Measurements from ENCODE around the gene STIL. TPM values are rescaled to one million over a fixed set of nuclear protein-coding genes. Genes with fewer than 3 reads are reported as not detected.
"Not testable (repeated sequence)": the region's sequence is repeated elsewhere in the genome, so short reads cannot be mapped to it uniquely, and the experiment has no call there.

The STIL gene
- polyA plus RNA-seq, 2 donors = 1.6 to 2.4 TPM

- WGBS, 2 donors = 59 to 60% methylated on average over 2 of the region's 2 CpGs
- Histone ChIP-seq H3K27ac (ENCODE audit: low read depth in 2 of 2, low read length in 1 of 2) (peak overlapping the region; percentile 88 to 89), H3K9me3 (ENCODE audit: control insufficient read depth in 2 of 2, insufficient read depth in 1 of 2, low read depth in 1 of 2, low read length in 1 of 2) (no peaks in the 10 kb centered on the region), H3K27me3 (ENCODE audit: control insufficient read depth in 1 of 2, insufficient read depth in 2 of 2, low read length in 2 of 2) (no peaks in the 10 kb centered on the region), H3K4me3 (ENCODE audit: low read depth in 1 of 2, low read length in 2 of 2) (no peak overlapping the region), H3K36me3 (ENCODE audit: control insufficient read depth in 2 of 2, insufficient read depth in 2 of 2, low read length in 1 of 2) (no peaks in the 10 kb centered on the region), H3K4me1 (ENCODE audit: control insufficient read depth in 2 of 2, insufficient read depth in 2 of 2, low read length in 1 of 2) (peaks cover 0 to 3% of the 10 kb centered on the region in 2 donors)
Measured at GRCh38 chr1:47325528-47325927, 11.6 kb upstream of the STIL start.

GRCh38 chr1:47324682-47325081 lies 10.7 kb upstream of the STIL start:
- Histone ChIP-seq H3K4me1 (ENCODE audit: control insufficient read depth in 2 of 2, insufficient read depth in 2 of 2, low read length in 1 of 2) (peaks cover 0 to 3% of the 10 kb centered on the region in 2 donors), H3K36me3 (ENCODE audit: control insufficient read depth in 2 of 2, insufficient read depth in 2 of 2, low read length in 1 of 2) (no peaks in the 10 kb centered on the region), H3K27ac (ENCODE audit: low read depth in 2 of 2, low read length in 1 of 2) (peak overlapping the region; percentile 88 to 89), H3K27me3 (ENCODE audit: control insufficient read depth in 1 of 2, insufficient read depth in 2 of 2, low read length in 2 of 2) (no peaks in the 10 kb centered on the region), H3K4me3 (ENCODE audit: low read depth in 1 of 2, low read length in 2 of 2) (no peak overlapping the region), H3K9me3 (ENCODE audit: control insufficient read depth in 2 of 2, insufficient read depth in 1 of 2, low read depth in 1 of 2, low read length in 1 of 2) (no peaks in the 10 kb centered on the region)
- 72 to 91% methylated on average over 3 of the region's 3 CpGs for WGBS, 2 donors

GRCh38 chr1:47323599-47324031 lies 9.7 kb upstream of the STIL start:
- Histone ChIP-seq H3K4me1 (ENCODE audit: control insufficient read depth in 2 of 2, insufficient read depth in 2 of 2, low read length in 1 of 2) (peaks cover 0 to 3% of the 10 kb centered on the region in 2 donors), H3K36me3 (ENCODE audit: control insufficient read depth in 2 of 2, insufficient read depth in 2 of 2, low read length in 1 of 2) (no peaks in the 10 kb centered on the region), H3K4me3 (ENCODE audit: low read depth in 1 of 2, low read length in 2 of 2) (no peak overlapping the region), H3K27ac (ENCODE audit: low read depth in 2 of 2, low read length in 1 of 2) (peak overlapping the region in 1 of 2 donors; percentile 28), H3K9me3 (ENCODE audit: control insufficient read depth in 2 of 2, insufficient read depth in 1 of 2, low read depth in 1 of 2, low read length in 1 of 2) (no peaks in the 10 kb centered on the region), H3K27me3 (ENCODE audit: control insufficient read depth in 1 of 2, insufficient read depth in 2 of 2, low read length in 2 of 2) (no peaks in the 10 kb centered on the region)
- WGBS, 2 donors = 20 to 40% methylated on average over 1 of the region's 1 CpG

- 92 to 94% methylated on average over 14 of the region's 14 CpGs for WGBS, 2 donors
- not testable (repeated sequence) for H3K9me3 ChIP-seq (ENCODE audit: control insufficient read depth in 2 of 2, insufficient read depth in 1 of 2, low read depth in 1 of 2, low read length in 1 of 2); H3K27me3 ChIP-seq (ENCODE audit: control insufficient read depth in 1 of 2, insufficient read depth in 2 of 2, low read length in 2 of 2); H3K36me3 ChIP-seq (ENCODE audit: control insufficient read depth in 2 of 2, insufficient read depth in 2 of 2, low read length in 1 of 2); H3K4me3 ChIP-seq (ENCODE audit: low read depth in 1 of 2, low read length in 2 of 2); H3K27ac ChIP-seq (ENCODE audit: low read depth in 2 of 2, low read length in 1 of 2); H3K4me1 ChIP-seq (ENCODE audit: control insufficient read depth in 2 of 2, insufficient read depth in 2 of 2, low read length in 1 of 2)
Measured at GRCh38 chr1:47319968-47320367, 6.0 kb upstream of the STIL start.

GRCh38 chr1:47317841-47318240 lies 3.9 kb upstream of the STIL start:
- H3K27ac ChIP-seq (ENCODE audit: low read depth in 2 of 2, low read length in 1 of 2) = no peak overlapping the region
- no peaks in the 10 kb centered on the region for H3K36me3 ChIP-seq (ENCODE audit: control insufficient read depth in 2 of 2, insufficient read depth in 2 of 2, low read length in 1 of 2)
- H3K27me3 ChIP-seq (ENCODE audit: control insufficient read depth in 1 of 2, insufficient read depth in 2 of 2, low read length in 2 of 2) = no peaks in the 10 kb centered on the region
- H3K4me3 ChIP-seq (ENCODE audit: low read depth in 1 of 2, low read length in 2 of 2) = no peak overlapping the region
- whole genome bisulfite sequencing, 2 donors = 64 to 70% methylated on average over 1 of the region's 1 CpG
- H3K4me1 ChIP-seq (ENCODE audit: control insufficient read depth in 2 of 2, insufficient read depth in 2 of 2, low read length in 1 of 2) = no peaks in the 10 kb centered on the region
- no peaks in the 10 kb centered on the region for H3K9me3 ChIP-seq (ENCODE audit: control insufficient read depth in 2 of 2, insufficient read depth in 1 of 2, low read depth in 1 of 2, low read length in 1 of 2)

GRCh38 chr1:47309427-47309826 lies 4.5 kb downstream of the STIL start:
- Histone ChIP-seq H3K27ac (ENCODE audit: low read depth in 2 of 2, low read length in 1 of 2) (no peak overlapping the region), H3K4me3 (ENCODE audit: low read depth in 1 of 2, low read length in 2 of 2) (no peak overlapping the region), H3K27me3 (ENCODE audit: control insufficient read depth in 1 of 2, insufficient read depth in 2 of 2, low read length in 2 of 2) (no peaks in the 10 kb centered on the region), H3K9me3 (ENCODE audit: control insufficient read depth in 2 of 2, insufficient read depth in 1 of 2, low read depth in 1 of 2, low read length in 1 of 2) (no peaks in the 10 kb centered on the region), H3K4me1 (ENCODE audit: control insufficient read depth in 2 of 2, insufficient read depth in 2 of 2, low read length in 1 of 2) (no peaks in the 10 kb centered on the region), H3K36me3 (ENCODE audit: control insufficient read depth in 2 of 2, insufficient read depth in 2 of 2, low read length in 1 of 2) (no peaks in the 10 kb centered on the region)
- WGBS, 2 donors = 86 to 90% methylated on average over 4 of the region's 4 CpGs

- H3K4me1 ChIP-seq (ENCODE audit: control insufficient read depth in 2 of 2, insufficient read depth in 2 of 2, low read length in 1 of 2) = no peaks in the 10 kb centered on the region
- 94 to 95% methylated on average over 2 of the region's 2 CpGs for WGBS, 2 donors
Measured at GRCh38 chr1:47302472-47302871, 11.5 kb downstream of the STIL start.

GRCh38 chr1:47298025-47298699 lies 15.8 kb downstream of the STIL start:
- H3K4me1 ChIP-seq (ENCODE audit: control insufficient read depth in 2 of 2, insufficient read depth in 2 of 2, low read length in 1 of 2) = no peaks in the 10 kb centered on the region
- H3K27me3 ChIP-seq (ENCODE audit: control insufficient read depth in 1 of 2, insufficient read depth in 2 of 2, low read length in 2 of 2) = no peaks in the 10 kb centered on the region
- H3K36me3 ChIP-seq (ENCODE audit: control insufficient read depth in 2 of 2, insufficient read depth in 2 of 2, low read length in 1 of 2) = no peaks in the 10 kb centered on the region
- H3K9me3 ChIP-seq (ENCODE audit: control insufficient read depth in 2 of 2, insufficient read depth in 1 of 2, low read depth in 1 of 2, low read length in 1 of 2) = no peaks in the 10 kb centered on the region
- H3K27ac ChIP-seq (ENCODE audit: low read depth in 2 of 2, low read length in 1 of 2) = no peak overlapping the region
- no peak overlapping the region for H3K4me3 ChIP-seq (ENCODE audit: low read depth in 1 of 2, low read length in 2 of 2)

More at GRCh38 chr1:47302472-47302871, 11.5 kb downstream of the STIL start:
- no peaks in the 10 kb centered on the region for H3K27me3 ChIP-seq (ENCODE audit: control insufficient read depth in 1 of 2, insufficient read depth in 2 of 2, low read length in 2 of 2)
- no peaks in the 10 kb centered on the region for H3K36me3 ChIP-seq (ENCODE audit: control insufficient read depth in 2 of 2, insufficient read depth in 2 of 2, low read length in 1 of 2)
- H3K9me3 ChIP-seq (ENCODE audit: control insufficient read depth in 2 of 2, insufficient read depth in 1 of 2, low read depth in 1 of 2, low read length in 1 of 2) = no peaks in the 10 kb centered on the region
- no peak overlapping the region for H3K4me3 ChIP-seq (ENCODE audit: low read depth in 1 of 2, low read length in 2 of 2)
- no peak overlapping the region for H3K27ac ChIP-seq (ENCODE audit: low read depth in 2 of 2, low read length in 1 of 2)

GRCh38 chr1:47295579-47295978 lies 18.4 kb downstream of the STIL start:
- Histone ChIP-seq H3K27ac (ENCODE audit: low read depth in 2 of 2, low read length in 1 of 2) (no peak overlapping the region), H3K4me3 (ENCODE audit: low read depth in 1 of 2, low read length in 2 of 2) (no peak overlapping the region), H3K4me1 (ENCODE audit: control insufficient read depth in 2 of 2, insufficient read depth in 2 of 2, low read length in 1 of 2) (no peaks in the 10 kb centered on the region), H3K9me3 (ENCODE audit: control insufficient read depth in 2 of 2, insufficient read depth in 1 of 2, low read depth in 1 of 2, low read length in 1 of 2) (no peaks in the 10 kb centered on the region), H3K27me3 (ENCODE audit: control insufficient read depth in 1 of 2, insufficient read depth in 2 of 2, low read length in 2 of 2) (no peaks in the 10 kb centered on the region), H3K36me3 (ENCODE audit: control insufficient read depth in 2 of 2, insufficient read depth in 2 of 2, low read length in 1 of 2) (no peaks in the 10 kb centered on the region)
- WGBS, 2 donors = 82 to 86% methylated on average over 2 of the region's 2 CpGs

- not testable (repeated sequence) for H3K27ac ChIP-seq (ENCODE audit: low read depth in 2 of 2, low read length in 1 of 2); H3K4me1 ChIP-seq (ENCODE audit: control insufficient read depth in 2 of 2, insufficient read depth in 2 of 2, low read length in 1 of 2); H3K4me3 ChIP-seq (ENCODE audit: low read depth in 1 of 2, low read length in 2 of 2); H3K9me3 ChIP-seq (ENCODE audit: control insufficient read depth in 2 of 2, insufficient read depth in 1 of 2, low read depth in 1 of 2, low read length in 1 of 2); H3K36me3 ChIP-seq (ENCODE audit: control insufficient read depth in 2 of 2, insufficient read depth in 2 of 2, low read length in 1 of 2); H3K27me3 ChIP-seq (ENCODE audit: control insufficient read depth in 1 of 2, insufficient read depth in 2 of 2, low read length in 2 of 2)
- 98% methylated on average over 6 of the region's 6 CpGs for WGBS, 2 donors
Measured at GRCh38 chr1:47294863-47295262, 19.1 kb downstream of the STIL start.
